HG03354 (cell line): ENCODE measurements around the gene IGFBP1.
A peak's percentile ranks its signal among the peaks of the same experiment; 100 is the strongest.
"Not testable (repeated sequence)": the region's sequence is repeated elsewhere in the genome, so short reads cannot be mapped to it uniquely, and the experiment has no call there.

ENCODE experiments used
- ATAC-seq: cut with Tn5 transposase; IDR thresholded peaks from one replicate; pipeline ENCODE4 v1.9.1; 2021; ENCODE audit warnings: mild to moderate bottlenecking; ENCODE audit not compliant: unreplicated experiment, poor library complexity, severe bottlenecking

Gene IGFBP1

GRCh38 chr7:45888185-45888992, at the start of gene IGFBP1:
Gene IGFBP1 (plus strand): TSS chr7:45888488. CDS start chr7:45888653, 165 bp downstream.
- no peak for ATAC-seq

GRCh38 chr7:45838852-45839251, 49.4 kb upstream of the IGFBP1 start:
- ATAC-seq, result not testable (repeated sequence)

GRCh38 chr7:45841926-45842717, 46.2 kb upstream of the IGFBP1 start:
- ATAC-seq, result not testable (repeated sequence)

- ATAC-seq, result not testable (repeated sequence)
These were observed 41.8 kb upstream of the IGFBP1 start for GRCh38 chr7:45846536-45846935.

GRCh38 chr7:45848734-45849133, 39.6 kb upstream of the IGFBP1 start:
- not testable (repeated sequence) for ATAC-seq

- ATAC-seq, result not testable (repeated sequence)
These were observed 35.3 kb upstream of the IGFBP1 start for GRCh38 chr7:45852984-45853383.

GRCh38 chr7:45853491-45853890, 34.8 kb upstream of the IGFBP1 start:
- ATAC-seq, result not testable (repeated sequence)

- not testable (repeated sequence) for ATAC-seq
These were observed 32.6 kb upstream of the IGFBP1 start for GRCh38 chr7:45855680-45856079.

- not testable (repeated sequence) for ATAC-seq
These were observed 31.4 kb upstream of the IGFBP1 start for GRCh38 chr7:45856888-45857287.

GRCh38 chr7:45863715-45864114, 24.6 kb upstream of the IGFBP1 start:
- ATAC-seq, result no peak

GRCh38 chr7:45865594-45866410, 22.5 kb upstream of the IGFBP1 start:
- no peak for ATAC-seq

GRCh38 chr7:45867471-45867870, 20.8 kb upstream of the IGFBP1 start:
- no peak for ATAC-seq

- no peak for ATAC-seq
These were observed 18.9 kb upstream of the IGFBP1 start for GRCh38 chr7:45869426-45869825.

GRCh38 chr7:45872116-45873034, 15.9 kb upstream of the IGFBP1 start:
- ATAC-seq, result peak; percentile 47

- no peak for ATAC-seq
These were observed 15.3 kb upstream of the IGFBP1 start, which contains the start of gene CCDC201 for GRCh38 chr7:45873035-45873354. Gene CCDC201 (minus strand): TSS chr7:45873082. CDS start chr7:45873007, 75 bp downstream.

- ATAC-seq, result no peak
These were observed 14.9 kb upstream of the IGFBP1 start for GRCh38 chr7:45873355-45873754.

GRCh38 chr7:45874408-45875131, 13.7 kb upstream of the IGFBP1 start:
- no peak for ATAC-seq

GRCh38 chr7:45876519-45876918, 11.8 kb upstream of the IGFBP1 start:
- ATAC-seq, result no peak
